GM23338 (cell line): Measurements from ENCODE around the gene COPE. TPM values are rescaled to one million over a fixed set of nuclear protein-coding genes. Genes with fewer than 3 reads are reported as not detected.
A peak's percentile ranks its signal among the peaks of the same experiment; 100 is the strongest.

Experiments
- ATAC-seq: fragments of 200-7000 bp; cut with Tn5 transposase; 3 replicates; pipeline ENCODE4 v1.9.1; 2020
- DNase-seq: peaks from one replicate; pipeline ENCODE4 v3.0.0-alpha.2; 2015; ENCODE audit warnings: low spot score
- H2AFZ ChIP-seq: fragments of 200-600 bp; sonication (generic); 2 replicates; pipeline ENCODE4 v1.8.0; 2016; ENCODE audit warnings: antibody characterized with exemption, mild to moderate bottlenecking, moderate library complexity
- H3F3A ChIP-seq: fragments of 200-600 bp; sonication (generic); replicated peaks from 2 replicates; pipeline ENCODE4 v1.8.0; 2017; ENCODE audit warnings: antibody characterized with exemption, mixed run types, low read depth
- H3K27ac ChIP-seq: fragments of 200-600 bp; sonication (generic); 2 replicates; pipeline ENCODE4 v1.6.1; 2016; ENCODE audit warnings: low read depth
- H3K27me3 ChIP-seq: fragments of 200-600 bp; sonication (generic); 2 replicates; pipeline ENCODE4 v1.8.0; 2016; ENCODE audit warnings: mild to moderate bottlenecking, mixed run types, moderate library complexity; ENCODE audit not compliant: insufficient read depth
- H3K36me3 ChIP-seq: fragments of 200-600 bp; sonication (generic); 2 replicates; pipeline ENCODE4 v1.8.0; 2016; ENCODE audit warnings: mild to moderate bottlenecking; ENCODE audit not compliant: insufficient read depth
- H3K4me1 ChIP-seq: fragments of 200-600 bp; sonication (generic); 2 replicates; pipeline ENCODE4 v1.8.0; 2016; ENCODE audit warnings: mild to moderate bottlenecking, moderate library complexity; ENCODE audit not compliant: insufficient read depth
- H3K4me2 ChIP-seq: fragments of 200-600 bp; sonication (generic); 2 replicates; pipeline ENCODE4 v1.7.1; 2017; ENCODE audit warnings: mixed run types
- H3K4me3 ChIP-seq: fragments of 200-600 bp; sonication (generic); 2 replicates; pipeline ENCODE4 v1.6.1; 2016; ENCODE audit warnings: mixed run types
- H3K79me2 ChIP-seq: fragments of 200-600 bp; sonication (generic); replicated peaks from 2 replicates; pipeline ENCODE4 v1.8.0; 2017; ENCODE audit warnings: mild to moderate bottlenecking; ENCODE audit not compliant: insufficient read depth
- H3K9me2 ChIP-seq: fragments of 200-600 bp; sonication (generic); 2 replicates; pipeline ENCODE4 v1.8.0; 2017; ENCODE audit not compliant: insufficient read depth
- H4K20me1 ChIP-seq: fragments of 200-600 bp; sonication (generic); replicated peaks from 2 replicates; pipeline ENCODE4 v1.8.0; 2017; ENCODE audit warnings: mild to moderate bottlenecking; ENCODE audit not compliant: insufficient read depth
- H3K27ac Mint-ChIP-seq: 2 replicates; pipeline ENCODE4 v1.8.0; 2020; ENCODE audit warnings: inconsistent platforms, mild to moderate bottlenecking, moderate library complexity, mixed read lengths
- H3K27me3 Mint-ChIP-seq: 3 replicates; pipeline ENCODE4 v1.8.0; 2022; ENCODE audit warnings: low read depth, mild to moderate bottlenecking, moderate library complexity, mixed read lengths, inconsistent platforms; ENCODE audit not compliant: insufficient read depth, poor library complexity
- H3K36me3 Mint-ChIP-seq: 3 replicates; pipeline ENCODE4 v1.8.0; 2021; ENCODE audit warnings: low read depth, mild to moderate bottlenecking, inconsistent platforms, moderate library complexity, mixed read lengths
- H3K4me1 Mint-ChIP-seq: 3 replicates; pipeline ENCODE4 v1.8.0; 2020; ENCODE audit warnings: mild to moderate bottlenecking, inconsistent platforms, mixed read lengths
- H3K4me3 Mint-ChIP-seq: 3 replicates; pipeline ENCODE4 v1.8.0; 2021; ENCODE audit warnings: moderate library complexity, mild to moderate bottlenecking, inconsistent platforms, mixed read lengths
- H3K9me3 Mint-ChIP-seq: 3 replicates; pipeline ENCODE4 v1.8.0; 2020; ENCODE audit warnings: moderate library complexity, mild to moderate bottlenecking, inconsistent platforms, mixed read lengths
- CREB1 ChIP-seq: fragments of 250-450 bp; sonication (Bioruptor Pico); IDR thresholded peaks from 2 replicates; pipeline ENCODE4 v1.5.0; 2020; ENCODE audit warnings: low read depth, mild to moderate bottlenecking, moderate library complexity
- JUNB ChIP-seq: IDR thresholded peaks from one replicate; pipeline ENCODE4 v1.6.1; 2016; ENCODE audit warnings: antibody characterized with exemption; ENCODE audit not compliant: unreplicated experiment
- ZNF114 ChIP-seq: fragments of 250-450 bp; sonication (Bioruptor Pico); IDR thresholded peaks from 2 replicates; pipeline ENCODE4 v1.5.0; 2020; ENCODE audit warnings: mild to moderate bottlenecking, moderate library complexity
- ZNF331 ChIP-seq: fragments of 250-450 bp; sonication (Bioruptor Pico); IDR thresholded peaks from 2 replicates; pipeline ENCODE4 v1.5.0; 2020; ENCODE audit warnings: low read depth, mild to moderate bottlenecking, moderate library complexity
- polyA plus RNA-seq: library from polyadenylated mRNA; unstranded; fragments of >200 nt; fragmentation: Nextera tagmentation; extraction: Ambion mirVana; gene quantifications from 2 replicates; pipeline ENCODE4 v1.2.1, GENCODE V29; 2016
- total RNA-seq: library from RNA; depleted of rRNA; stranded (reverse); fragments of >200 nt; shearing (Covaris generic); gene quantifications from 2 replicates; pipeline ENCODE4 v1.2.3, GENCODE V29; 2014
- TF ChIP-seq, protein P1 (sequence below): fragments of 250-450 bp; sonication (Bioruptor Pico); IDR thresholded peaks from 2 replicates; pipeline ENCODE4 v1.5.0; 2020; ENCODE audit warnings: mild to moderate bottlenecking, moderate library complexity
- TF ChIP-seq, protein P2 (sequence below), 2 experiments: fragments of 200-600 bp in 1 of 2; sonication (generic) in 1 of 2; conservative IDR thresholded peaks; 2 replicates each; pipeline versions ENCODE4 v1.5.1 to v1.6.1; 2016 to 2017; ENCODE audit warnings: antibody characterized with exemption in 2 of 2, low read depth in 2 of 2, mild to moderate bottlenecking in 2 of 2, moderate library complexity in 1 of 2
- TF ChIP-seq, protein P3 (sequence below): IDR thresholded peaks from 2 replicates; pipeline ENCODE4 v1.6.1; 2016; ENCODE audit warnings: antibody characterized with exemption

Gene COPE
- total and polyA plus RNA-seq, 2 experiments from 2014 or later = 263 TPM

DNA sequence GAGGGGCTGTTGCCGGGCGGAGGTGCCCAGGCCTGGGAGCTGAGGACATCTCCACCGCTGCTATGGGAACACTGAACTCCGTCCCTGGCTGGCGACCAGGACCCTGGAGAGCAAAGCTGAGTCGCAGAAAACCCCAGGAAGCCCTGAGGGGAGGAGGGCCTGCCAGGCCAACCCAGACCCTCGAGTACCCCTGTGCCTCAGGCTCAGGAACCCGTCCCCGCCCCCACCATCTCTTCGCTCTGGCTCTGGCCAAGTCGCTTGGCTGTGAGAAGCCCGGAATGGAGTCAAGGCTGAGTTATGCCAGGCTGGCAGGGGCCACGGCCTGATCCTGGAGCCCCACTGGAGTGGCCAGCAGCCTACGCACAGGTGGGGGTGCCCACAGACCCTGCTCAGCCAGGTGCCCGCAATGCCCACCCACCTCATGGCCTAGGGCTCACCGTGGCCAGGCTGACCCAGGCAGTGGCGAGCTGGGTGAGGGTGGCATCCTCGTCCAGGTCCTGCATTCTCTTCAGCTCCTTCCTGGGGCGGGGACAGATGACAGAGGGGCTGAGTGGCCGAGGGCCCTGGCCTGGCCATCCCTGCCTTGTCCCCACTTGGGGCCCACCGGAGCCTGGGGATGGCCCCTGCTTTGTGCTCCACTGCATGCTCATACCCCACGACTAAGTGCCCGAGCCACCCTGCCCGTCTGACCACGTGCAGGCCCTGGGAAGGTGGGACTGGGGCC, 14.7 kb downstream of the COPE start (continued):
- TF ChIP-seq, protein P1, sequence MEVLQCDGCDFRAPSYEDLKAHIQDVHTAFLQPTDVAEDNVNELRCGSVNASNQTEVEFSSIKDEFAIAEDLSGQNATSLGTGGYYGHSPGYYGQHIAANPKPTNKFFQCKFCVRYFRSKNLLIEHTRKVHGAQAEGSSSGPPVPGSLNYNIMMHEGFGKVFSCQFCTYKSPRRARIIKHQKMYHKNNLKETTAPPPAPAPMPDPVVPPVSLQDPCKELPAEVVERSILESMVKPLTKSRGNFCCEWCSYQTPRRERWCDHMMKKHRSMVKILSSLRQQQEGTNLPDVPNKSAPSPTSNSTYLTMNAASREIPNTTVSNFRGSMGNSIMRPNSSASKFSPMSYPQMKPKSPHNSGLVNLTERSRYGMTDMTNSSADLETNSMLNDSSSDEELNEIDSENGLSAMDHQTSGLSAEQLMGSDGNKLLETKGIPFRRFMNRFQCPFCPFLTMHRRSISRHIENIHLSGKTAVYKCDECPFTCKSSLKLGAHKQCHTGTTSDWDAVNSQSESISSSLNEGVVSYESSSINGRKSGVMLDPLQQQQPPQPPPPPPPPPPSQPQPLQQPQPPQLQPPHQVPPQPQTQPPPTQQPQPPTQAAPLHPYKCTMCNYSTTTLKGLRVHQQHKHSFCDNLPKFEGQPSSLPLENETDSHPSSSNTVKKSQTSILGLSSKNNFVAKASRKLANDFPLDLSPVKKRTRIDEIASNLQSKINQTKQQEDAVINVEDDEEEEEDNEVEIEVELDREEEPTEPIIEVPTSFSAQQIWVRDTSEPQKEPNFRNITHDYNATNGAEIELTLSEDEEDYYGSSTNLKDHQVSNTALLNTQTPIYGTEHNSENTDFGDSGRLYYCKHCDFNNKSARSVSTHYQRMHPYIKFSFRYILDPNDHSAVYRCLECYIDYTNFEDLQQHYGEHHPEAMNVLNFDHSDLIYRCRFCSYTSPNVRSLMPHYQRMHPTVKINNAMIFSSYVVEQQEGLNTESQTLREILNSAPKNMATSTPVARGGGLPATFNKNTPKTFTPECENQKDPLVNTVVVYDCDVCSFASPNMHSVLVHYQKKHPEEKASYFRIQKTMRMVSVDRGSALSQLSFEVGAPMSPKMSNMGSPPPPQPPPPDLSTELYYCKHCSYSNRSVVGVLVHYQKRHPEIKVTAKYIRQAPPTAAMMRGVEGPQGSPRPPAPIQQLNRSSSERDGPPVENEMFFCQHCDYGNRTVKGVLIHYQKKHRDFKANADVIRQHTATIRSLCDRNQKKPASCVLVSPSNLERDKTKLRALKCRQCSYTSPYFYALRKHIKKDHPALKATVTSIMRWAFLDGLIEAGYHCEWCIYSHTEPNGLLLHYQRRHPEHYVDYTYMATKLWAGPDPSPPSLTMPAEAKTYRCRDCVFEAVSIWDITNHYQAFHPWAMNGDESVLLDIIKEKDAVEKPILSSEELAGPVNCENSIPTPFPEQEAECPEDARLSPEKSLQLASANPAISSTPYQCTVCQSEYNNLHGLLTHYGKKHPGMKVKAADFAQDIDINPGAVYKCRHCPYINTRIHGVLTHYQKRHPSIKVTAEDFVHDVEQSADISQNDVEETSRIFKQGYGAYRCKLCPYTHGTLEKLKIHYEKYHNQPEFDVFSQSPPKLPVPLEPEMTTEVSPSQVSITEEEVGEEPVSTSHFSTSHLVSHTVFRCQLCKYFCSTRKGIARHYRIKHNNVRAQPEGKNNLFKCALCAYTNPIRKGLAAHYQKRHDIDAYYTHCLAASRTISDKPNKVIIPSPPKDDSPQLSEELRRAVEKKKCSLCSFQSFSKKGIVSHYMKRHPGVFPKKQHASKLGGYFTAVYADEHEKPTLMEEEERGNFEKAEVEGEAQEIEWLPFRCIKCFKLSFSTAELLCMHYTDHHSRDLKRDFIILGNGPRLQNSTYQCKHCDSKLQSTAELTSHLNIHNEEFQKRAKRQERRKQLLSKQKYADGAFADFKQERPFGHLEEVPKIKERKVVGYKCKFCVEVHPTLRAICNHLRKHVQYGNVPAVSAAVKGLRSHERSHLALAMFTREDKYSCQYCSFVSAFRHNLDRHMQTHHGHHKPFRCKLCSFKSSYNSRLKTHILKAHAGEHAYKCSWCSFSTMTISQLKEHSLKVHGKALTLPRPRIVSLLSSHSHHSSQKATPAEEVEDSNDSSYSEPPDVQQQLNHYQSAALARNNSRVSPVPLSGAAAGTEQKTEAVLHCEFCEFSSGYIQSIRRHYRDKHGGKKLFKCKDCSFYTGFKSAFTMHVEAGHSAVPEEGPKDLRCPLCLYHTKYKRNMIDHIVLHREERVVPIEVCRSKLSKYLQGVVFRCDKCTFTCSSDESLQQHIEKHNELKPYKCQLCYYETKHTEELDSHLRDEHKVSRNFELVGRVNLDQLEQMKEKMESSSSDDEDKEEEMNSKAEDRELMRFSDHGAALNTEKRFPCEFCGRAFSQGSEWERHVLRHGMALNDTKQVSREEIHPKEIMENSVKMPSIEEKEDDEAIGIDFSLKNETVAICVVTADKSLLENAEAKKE (CRISPR knock-in tag) = no peak
- no peak for TF ChIP-seq CREB1 (CRISPR knock-in tag)

DNA sequence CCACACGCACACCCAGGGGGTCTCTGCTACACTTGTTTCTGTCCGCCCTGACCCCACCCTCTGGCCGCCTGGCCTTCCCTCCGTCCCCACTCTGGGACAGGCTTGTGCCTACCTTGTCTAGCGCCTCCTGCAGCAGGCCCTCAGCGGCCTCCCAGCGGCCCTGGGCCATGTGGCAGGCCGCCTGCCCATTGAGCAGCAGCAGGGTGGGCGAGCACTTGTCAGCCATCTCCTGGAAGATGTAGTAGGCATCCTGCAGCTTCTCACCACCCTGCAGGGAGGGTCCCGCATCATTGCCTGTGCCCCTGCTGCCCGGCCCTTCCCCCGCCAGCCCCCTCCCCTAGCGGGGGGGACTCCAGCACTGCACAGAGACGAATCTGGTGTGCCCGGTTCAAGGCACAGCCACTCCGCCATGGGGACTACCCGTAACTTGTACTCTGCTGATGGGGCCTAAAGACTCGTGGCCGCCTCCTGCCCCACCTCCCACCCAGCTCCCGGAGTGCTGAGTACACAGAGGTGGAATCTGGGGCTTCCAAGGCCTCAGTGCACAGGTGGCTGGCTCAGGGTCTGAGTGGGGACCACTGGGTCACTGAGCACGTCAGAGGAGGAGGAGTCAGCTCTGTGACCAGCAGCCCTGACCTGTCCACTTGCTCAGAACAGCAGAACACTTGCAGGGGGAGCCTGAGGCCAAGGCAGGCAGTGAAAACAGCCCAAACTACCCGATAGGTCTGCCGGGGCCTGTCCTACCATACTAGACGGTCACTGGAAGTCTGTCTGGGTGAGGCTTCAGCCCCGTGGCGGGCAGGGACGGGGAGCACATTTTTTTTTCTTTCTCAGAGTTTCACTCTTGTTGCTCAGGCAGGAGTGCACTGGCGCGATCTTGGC, 15.8 kb downstream of the COPE start:
- no peak overlapping the region for H3K4me3 ChIP-seq
- H4K20me1 ChIP-seq = no peaks in the 10 kb centered on the region; the same call in 1 of the 2 replicates
- no peaks in the 10 kb centered on the region for H3K27me3 ChIP-seq
- Mint-ChIP-seq H3K27ac (no peak overlapping the region), H3K9me3 (no peaks in the 10 kb centered on the region), H3K27me3 (peaks cover 8% of the 10 kb centered on the region), H3K4me1 (no peaks in the 10 kb centered on the region), H3K4me3 (no peak overlapping the region), H3K36me3 (peaks cover 9% of the 10 kb centered on the region; the same call in 2 of the 3 replicates)
- ATAC-seq (peak; percentile 15), DNase-seq (peak; percentile 21)
- H3K27ac ChIP-seq = no peak overlapping the region
- H3F3A ChIP-seq = 0 out of 2 replicates have a peak, but pooled peaks cover 2% of the 10 kb centered on the region
- H3K9me2 ChIP-seq = no peaks in the 10 kb centered on the region
- no peaks in the 10 kb centered on the region for H3K36me3 ChIP-seq
- no peak overlapping the region for H2AFZ ChIP-seq
- no peaks in the 10 kb centered on the region for H3K79me2 ChIP-seq
- H3K4me1 ChIP-seq = no peaks in the 10 kb centered on the region
- H3K4me2 ChIP-seq = no peak overlapping the region
- no peak for TF ChIP-seq ZNF331 (CRISPR knock-in tag)
- TF ChIP-seq, protein P2, sequence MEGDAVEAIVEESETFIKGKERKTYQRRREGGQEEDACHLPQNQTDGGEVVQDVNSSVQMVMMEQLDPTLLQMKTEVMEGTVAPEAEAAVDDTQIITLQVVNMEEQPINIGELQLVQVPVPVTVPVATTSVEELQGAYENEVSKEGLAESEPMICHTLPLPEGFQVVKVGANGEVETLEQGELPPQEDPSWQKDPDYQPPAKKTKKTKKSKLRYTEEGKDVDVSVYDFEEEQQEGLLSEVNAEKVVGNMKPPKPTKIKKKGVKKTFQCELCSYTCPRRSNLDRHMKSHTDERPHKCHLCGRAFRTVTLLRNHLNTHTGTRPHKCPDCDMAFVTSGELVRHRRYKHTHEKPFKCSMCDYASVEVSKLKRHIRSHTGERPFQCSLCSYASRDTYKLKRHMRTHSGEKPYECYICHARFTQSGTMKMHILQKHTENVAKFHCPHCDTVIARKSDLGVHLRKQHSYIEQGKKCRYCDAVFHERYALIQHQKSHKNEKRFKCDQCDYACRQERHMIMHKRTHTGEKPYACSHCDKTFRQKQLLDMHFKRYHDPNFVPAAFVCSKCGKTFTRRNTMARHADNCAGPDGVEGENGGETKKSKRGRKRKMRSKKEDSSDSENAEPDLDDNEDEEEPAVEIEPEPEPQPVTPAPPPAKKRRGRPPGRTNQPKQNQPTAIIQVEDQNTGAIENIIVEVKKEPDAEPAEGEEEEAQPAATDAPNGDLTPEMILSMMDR (conservative IDR thresholded peaks at IDR 0.05; ENCODE audit: low read depth in 2 of 2) = peak in 1 of 2 experiments; percentile 36; a peak in 3 of 4 replicates
- TF ChIP-seq, protein P3, sequence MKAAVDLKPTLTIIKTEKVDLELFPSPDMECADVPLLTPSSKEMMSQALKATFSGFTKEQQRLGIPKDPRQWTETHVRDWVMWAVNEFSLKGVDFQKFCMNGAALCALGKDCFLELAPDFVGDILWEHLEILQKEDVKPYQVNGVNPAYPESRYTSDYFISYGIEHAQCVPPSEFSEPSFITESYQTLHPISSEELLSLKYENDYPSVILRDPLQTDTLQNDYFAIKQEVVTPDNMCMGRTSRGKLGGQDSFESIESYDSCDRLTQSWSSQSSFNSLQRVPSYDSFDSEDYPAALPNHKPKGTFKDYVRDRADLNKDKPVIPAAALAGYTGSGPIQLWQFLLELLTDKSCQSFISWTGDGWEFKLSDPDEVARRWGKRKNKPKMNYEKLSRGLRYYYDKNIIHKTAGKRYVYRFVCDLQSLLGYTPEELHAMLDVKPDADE = no peak
- TF ChIP-seq CREB1 (CRISPR knock-in tag) = no peak
- TF ChIP-seq JUNB = no peak
- TF ChIP-seq ZNF114 (CRISPR knock-in tag) = no peak
